KMS-11 (cell line): Measurements from ENCODE around the gene PAM.
"Not testable (repeated sequence)": the region's sequence is repeated elsewhere in the genome, so short reads cannot be mapped to it uniquely, and the experiment has no call there.

Experiments
- H2AFZ ChIP-seq: fragments of 200-600 bp; sonication (generic); 2 replicates; pipeline ENCODE4 v1.6.1; 2016; ENCODE audit warnings: antibody characterized with exemption, mixed run types, low read depth
- H3K27ac ChIP-seq: fragments of 200-600 bp; sonication (generic); 2 replicates; pipeline ENCODE4 v1.6.1; 2016; ENCODE audit warnings: mild to moderate bottlenecking, mixed run types
- H3K27me3 ChIP-seq: fragments of 200-600 bp; sonication (generic); 2 replicates; pipeline ENCODE4 v1.6.1; 2017; ENCODE audit warnings: mild to moderate bottlenecking, low read depth, mixed run types, moderate library complexity; ENCODE audit not compliant: insufficient read depth
- H3K36me3 ChIP-seq: fragments of 200-600 bp; sonication (generic); 2 replicates; pipeline ENCODE4 v1.6.1; 2017; ENCODE audit warnings: mild to moderate bottlenecking, mixed run types; ENCODE audit not compliant: insufficient read depth
- H3K4me1 ChIP-seq: fragments of 200-600 bp; sonication (generic); 2 replicates; pipeline ENCODE4 v1.6.1; 2016; ENCODE audit warnings: mild to moderate bottlenecking, low read depth, mixed run types; ENCODE audit not compliant: poor library complexity, severe bottlenecking
- H3K4me2 ChIP-seq: fragments of 200-600 bp; sonication (generic); 2 replicates; pipeline ENCODE4 v1.7.0; 2016; ENCODE audit warnings: mild to moderate bottlenecking, mixed run types
- H3K4me3 ChIP-seq: fragments of 200-600 bp; sonication (generic); IDR thresholded peaks from 2 replicates; pipeline ENCODE4 v1.6.1; 2017; ENCODE audit warnings: low read depth, low read length, mixed read lengths; ENCODE audit not compliant: insufficient read depth
- H3K79me2 ChIP-seq: fragments of 200-600 bp; sonication (generic); 2 replicates; pipeline ENCODE4 v1.6.1; 2016; ENCODE audit warnings: low read depth, mixed run types; ENCODE audit not compliant: insufficient read depth
- H3K9ac ChIP-seq: fragments of 200-600 bp; sonication (generic); 2 replicates; pipeline ENCODE4 v1.6.1; 2016; ENCODE audit warnings: mild to moderate bottlenecking, mixed run types
- H4K20me1 ChIP-seq: fragments of 200-600 bp; sonication (generic); 2 replicates; pipeline ENCODE4 v1.6.1; 2016; ENCODE audit warnings: mild to moderate bottlenecking, mixed run types; ENCODE audit not compliant: insufficient read depth
- CTCF ChIP-seq: fragments of 200-600 bp; sonication (generic); conservative IDR thresholded peaks from 2 replicates; pipeline ENCODE4 v1.6.1; 2017; ENCODE audit warnings: low read depth, mild to moderate bottlenecking, antibody characterized with exemption, low read length, moderate library complexity, mixed read lengths

Gene PAM

GRCh38 chr5:102998224-102998623 lies 243.1 kb downstream of the PAM start:
- H2AFZ ChIP-seq, result no peak overlapping the region
- TF ChIP-seq CTCF, result no peak
- no peaks in the 10 kb centered on the region for H3K4me1 ChIP-seq
- no peak overlapping the region for H3K4me3 ChIP-seq
- H3K9ac ChIP-seq, result no peak overlapping the region
- H3K27ac ChIP-seq, result no peak overlapping the region
- H4K20me1 ChIP-seq, result no peaks in the 10 kb centered on the region
- no peaks in the 10 kb centered on the region for H3K27me3 ChIP-seq
- H3K36me3 ChIP-seq, result no peaks in the 10 kb centered on the region
- no peaks in the 10 kb centered on the region for H3K79me2 ChIP-seq
- no peak overlapping the region for H3K4me2 ChIP-seq

GRCh38 chr5:102999191-102999590 lies 244.1 kb downstream of the PAM start:
- Histone ChIP-seq H3K4me1 (no peaks in the 10 kb centered on the region), H3K79me2 (no peaks in the 10 kb centered on the region), H4K20me1 (no peaks in the 10 kb centered on the region), H3K9ac (no peak overlapping the region), H3K27ac (no peak overlapping the region), H3K27me3 (no peaks in the 10 kb centered on the region), H2AFZ (no peak overlapping the region), H3K4me2 (no peak overlapping the region), H3K36me3 (no peaks in the 10 kb centered on the region), H3K4me3 (no peak overlapping the region)
- TF ChIP-seq CTCF, result no peak

- H3K4me2 ChIP-seq, H3K79me2 ChIP-seq, H3K4me3 ChIP-seq, H3K36me3 ChIP-seq, H3K27ac ChIP-seq, H4K20me1 ChIP-seq, H3K4me1 ChIP-seq, H2AFZ ChIP-seq, H3K27me3 ChIP-seq, H3K9ac ChIP-seq: not testable (repeated sequence)
These were observed 244.5 kb downstream of the PAM start for GRCh38 chr5:102999621-103000020.

GRCh38 chr5:103000089-103000488 lies 245.0 kb downstream of the PAM start:
- Histone ChIP-seq H3K4me2 (no peak overlapping the region), H3K4me3 (no peak overlapping the region)
- no peak for TF ChIP-seq CTCF

GRCh38 chr5:103003872-103004271 lies 248.8 kb downstream of the PAM start:
- Histone ChIP-seq H4K20me1 (no peaks in the 10 kb centered on the region), H3K4me3 (no peak overlapping the region), H3K36me3 (no peaks in the 10 kb centered on the region), H3K4me1 (no peaks in the 10 kb centered on the region), H3K4me2 (no peak overlapping the region), H3K27ac (no peak overlapping the region), H2AFZ (no peak overlapping the region), H3K27me3 (no peaks in the 10 kb centered on the region), H3K79me2 (no peaks in the 10 kb centered on the region), H3K9ac (no peak overlapping the region)
- TF ChIP-seq CTCF, result no peak

More at GRCh38 chr5:103000089-103000488, 245.0 kb downstream of the PAM start:
- H2AFZ ChIP-seq, result no peak overlapping the region
- H3K27ac ChIP-seq, result no peak overlapping the region
- H3K9ac ChIP-seq, result no peak overlapping the region
- H3K4me1 ChIP-seq, result no peaks in the 10 kb centered on the region
- H3K36me3 ChIP-seq, result no peaks in the 10 kb centered on the region
- no peaks in the 10 kb centered on the region for H4K20me1 ChIP-seq
- no peaks in the 10 kb centered on the region for H3K79me2 ChIP-seq
- no peaks in the 10 kb centered on the region for H3K27me3 ChIP-seq
